AG09309 (cell line): Measurements from ENCODE around the gene PCDHB15.
"Not testable (repeated sequence)": the region's sequence is repeated elsewhere in the genome, so short reads cannot be mapped to it uniquely, and the experiment has no call there.

Experiments used
- DNase-seq: peaks from one replicate; pipeline ENCODE4 v3.0.0-alpha.2; 2010; ENCODE audit warnings: low read depth
- H3K4me3 ChIP-seq: 2 replicates; pipeline ENCODE4 v1.5.1; 2011; ENCODE audit warnings: mild to moderate bottlenecking, low read depth, low read length, moderate library complexity; ENCODE audit not compliant: control insufficient read depth
- CTCF ChIP-seq: IDR thresholded peaks from 2 replicates; pipeline ENCODE4 v1.5.1; 2011; ENCODE audit warnings: mild to moderate bottlenecking, low read depth, low read length, inconsistent platforms; ENCODE audit not compliant: insufficient read depth, control insufficient read depth; ENCODE audit errors: missing control alignments

PCDHB15 gene

DNA sequence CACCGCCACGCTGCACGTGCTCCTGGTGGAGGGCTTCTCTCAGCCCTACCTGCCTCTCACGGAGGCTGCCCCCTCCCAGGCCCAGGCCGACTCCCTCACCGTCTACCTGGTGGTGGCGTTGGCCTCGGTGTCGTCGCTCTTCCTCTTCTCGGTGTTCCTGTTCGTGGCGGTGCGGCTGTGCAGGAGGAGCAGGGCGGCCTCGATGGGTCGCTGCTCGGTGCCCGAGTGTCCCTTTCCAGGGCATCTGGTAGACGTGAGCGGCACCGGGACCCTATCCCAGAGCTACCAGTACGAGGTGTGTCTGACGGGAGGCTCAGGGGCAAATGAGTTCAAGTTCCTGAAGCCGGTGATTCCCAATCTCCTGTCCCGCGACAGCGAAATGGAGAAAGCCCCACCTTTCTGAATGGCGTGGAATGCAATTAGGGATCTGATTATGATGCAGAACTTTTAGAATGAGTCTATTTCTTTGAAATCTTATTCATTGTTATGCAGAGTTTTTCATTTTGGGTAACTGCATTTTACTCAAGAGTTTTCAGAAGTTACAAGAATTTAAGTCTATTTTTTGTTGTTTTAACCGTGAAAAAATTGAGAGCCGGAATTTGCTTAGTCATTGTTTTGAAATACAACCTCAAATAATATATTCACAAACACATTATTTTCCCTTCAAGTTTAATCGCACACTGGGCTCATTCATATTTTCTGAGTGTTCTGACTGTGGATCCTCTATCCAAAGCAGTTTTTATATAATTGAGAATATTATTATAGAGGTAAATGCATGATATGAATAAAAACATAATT is 8.5 kb upstream of the PCDHB15 start:
- DNase-seq: no peak
- no peak overlapping the region for H3K4me3 ChIP-seq
- TF ChIP-seq CTCF: no peak

GRCh38 chr5:141241496-141241895 is 3.7 kb upstream of the PCDHB15 start:
- no peak for DNase-seq
- TF ChIP-seq CTCF: no peak
- no peak overlapping the region for H3K4me3 ChIP-seq

- H3K4me3 ChIP-seq, DNase-seq: not testable (repeated sequence)
Observed at GRCh38 chr5:141246971-141247370, 1.8 kb downstream of the PCDHB15 start.

DNA sequence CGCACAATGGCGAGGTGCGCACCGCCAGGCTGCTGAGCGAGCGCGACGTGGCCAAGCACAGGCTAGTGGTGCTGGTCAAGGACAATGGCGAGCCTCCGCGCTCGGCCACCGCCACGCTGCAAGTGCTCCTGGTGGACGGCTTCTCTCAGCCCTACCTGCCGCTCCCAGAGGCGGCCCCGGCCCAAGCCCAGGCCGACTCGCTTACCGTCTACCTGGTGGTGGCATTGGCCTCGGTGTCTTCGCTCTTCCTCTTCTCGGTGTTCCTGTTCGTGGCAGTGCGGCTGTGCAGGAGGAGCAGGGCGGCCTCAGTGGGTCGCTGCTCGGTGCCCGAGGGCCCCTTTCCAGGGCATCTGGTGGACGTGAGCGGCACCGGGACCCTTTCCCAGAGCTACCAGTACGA is 2.2 kb downstream of the PCDHB15 start:
- not testable (repeated sequence) for DNase-seq, H3K4me3 ChIP-seq

GRCh38 chr5:141250576-141250975 is 5.4 kb downstream of the PCDHB15 start:
- no peak for TF ChIP-seq CTCF

GRCh38 chr5:141258464-141258863 is 13.3 kb downstream of the PCDHB15 start:
- no peak for TF ChIP-seq CTCF
- no peak for DNase-seq
- H3K4me3 ChIP-seq: no peak overlapping the region

More at GRCh38 chr5:141250576-141250975, 5.4 kb downstream of the PCDHB15 start:
- H3K4me3 ChIP-seq: no peak overlapping the region
- DNase-seq: no peak

GRCh38 chr5:141258948-141259347 is 13.8 kb downstream of the PCDHB15 start:
- no peak for TF ChIP-seq CTCF
- DNase-seq: no peak
- H3K4me3 ChIP-seq: no peak overlapping the region
